Mononuclear cell (primary cell): ENCODE data around the gene DSC2. TPM values are rescaled to one million over a fixed set of nuclear protein-coding genes. Genes with fewer than 3 reads are reported as not detected.

Experiments used
- total RNA-seq: library from RNA; depleted of rRNA; stranded (reverse); fragments of >200 nt; gene quantifications from one replicate; pipeline ENCODE4 v1.2.3, GENCODE V29; 2012

The DSC2 gene
- total RNA-seq, 1 donor: 8.1 TPM

Other genes with a start within 250 kb of the DSC2 start
- gene DSC3, start 59.7 kb downstream of the DSC2 start, total RNA-seq: under 0.01 TPM
- gene DSC1, start 60.4 kb upstream of the DSC2 start, total RNA-seq: 4.5 TPM
- gene DSG1, start 215.7 kb upstream of the DSC2 start, total RNA-seq: not detected